PC-9 (cell line): Measurements from ENCODE around the gene TREML4.

Experiments used
- EZH2 ChIP-seq: fragments of 200-600 bp; sonication (generic); IDR thresholded peaks from 2 replicates; pipeline ENCODE4 v1.8.0; 2017; ENCODE audit warnings: antibody characterized with exemption, low read depth
- TF ChIP-seq, protein P1 (sequence below): fragments of 200-600 bp; sonication (generic); conservative IDR thresholded peaks from 2 replicates; pipeline ENCODE4 v1.6.1; 2017; ENCODE audit warnings: mixed run types, antibody characterized with exemption, mild to moderate bottlenecking, moderate library complexity

GRCh38 chr6:41232667-41233066, 4.5 kb downstream of the TREML4 start:
- TF ChIP-seq, protein P1, sequence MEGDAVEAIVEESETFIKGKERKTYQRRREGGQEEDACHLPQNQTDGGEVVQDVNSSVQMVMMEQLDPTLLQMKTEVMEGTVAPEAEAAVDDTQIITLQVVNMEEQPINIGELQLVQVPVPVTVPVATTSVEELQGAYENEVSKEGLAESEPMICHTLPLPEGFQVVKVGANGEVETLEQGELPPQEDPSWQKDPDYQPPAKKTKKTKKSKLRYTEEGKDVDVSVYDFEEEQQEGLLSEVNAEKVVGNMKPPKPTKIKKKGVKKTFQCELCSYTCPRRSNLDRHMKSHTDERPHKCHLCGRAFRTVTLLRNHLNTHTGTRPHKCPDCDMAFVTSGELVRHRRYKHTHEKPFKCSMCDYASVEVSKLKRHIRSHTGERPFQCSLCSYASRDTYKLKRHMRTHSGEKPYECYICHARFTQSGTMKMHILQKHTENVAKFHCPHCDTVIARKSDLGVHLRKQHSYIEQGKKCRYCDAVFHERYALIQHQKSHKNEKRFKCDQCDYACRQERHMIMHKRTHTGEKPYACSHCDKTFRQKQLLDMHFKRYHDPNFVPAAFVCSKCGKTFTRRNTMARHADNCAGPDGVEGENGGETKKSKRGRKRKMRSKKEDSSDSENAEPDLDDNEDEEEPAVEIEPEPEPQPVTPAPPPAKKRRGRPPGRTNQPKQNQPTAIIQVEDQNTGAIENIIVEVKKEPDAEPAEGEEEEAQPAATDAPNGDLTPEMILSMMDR, result no peak
- TF ChIP-seq EZH2, result no peak
